ENCODE results near the gene FOXI1. TPM values are rescaled to one million over a fixed set of nuclear protein-coding genes. Genes with fewer than 3 reads are reported as not detected.

FOXI1 gene
- polyA plus RNA-seq, 2 of the 4 experiments (the other 2 are of a cell fraction) = not detected

DNA sequence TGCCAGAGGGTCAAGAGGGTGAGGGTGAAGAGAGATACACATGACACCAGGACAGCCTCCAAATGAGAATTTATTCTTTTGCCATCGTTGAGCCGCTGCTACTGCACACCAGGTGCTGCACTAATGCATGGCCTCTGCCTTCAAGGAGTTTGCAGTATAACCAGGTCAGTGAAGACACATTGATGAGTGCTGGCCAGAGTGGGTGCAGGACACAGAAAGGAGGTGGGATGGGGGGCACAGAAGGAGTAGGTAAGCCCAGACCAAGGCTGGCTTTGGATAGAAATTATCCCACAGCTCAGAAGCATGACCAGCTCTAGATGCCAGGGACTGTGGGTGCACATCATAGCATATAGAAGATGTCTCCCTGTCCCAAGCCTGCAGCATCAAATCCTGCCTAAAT lies 38.0 kb downstream of the FOXI1 start:
- Histone ChIP-seq H3K4me2 (no peak overlapping the region), H3K4me1 (0 out of 3 replicates have a peak, but pooled peaks cover 5% of the 10 kb centered on the region), H3K9me3 (no peaks in the 10 kb centered on the region), H3K4me3 (no peak overlapping the region), H3K27ac (no peak overlapping the region)
- no peak for ATAC-seq
- no peak for FAIRE-seq
- TF ChIP-seq, protein P1, sequence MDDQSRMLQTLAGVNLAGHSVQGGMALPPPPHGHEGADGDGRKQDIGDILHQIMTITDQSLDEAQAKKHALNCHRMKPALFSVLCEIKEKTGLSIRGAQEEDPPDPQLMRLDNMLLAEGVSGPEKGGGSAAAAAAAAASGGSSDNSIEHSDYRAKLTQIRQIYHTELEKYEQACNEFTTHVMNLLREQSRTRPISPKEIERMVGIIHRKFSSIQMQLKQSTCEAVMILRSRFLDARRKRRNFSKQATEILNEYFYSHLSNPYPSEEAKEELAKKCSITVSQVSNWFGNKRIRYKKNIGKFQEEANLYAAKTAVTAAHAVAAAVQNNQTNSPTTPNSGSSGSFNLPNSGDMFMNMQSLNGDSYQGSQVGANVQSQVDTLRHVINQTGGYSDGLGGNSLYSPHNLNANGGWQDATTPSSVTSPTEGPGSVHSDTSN (IDR thresholded peaks at IDR 0.05) = no peak
- no peak for TF ChIP-seq HOXA7 (CRISPR knock-in tag; IDR thresholded peaks at IDR 0.05)
- TF ChIP-seq MAFK (IDR thresholded peaks at IDR 0.05; ENCODE audit: partially characterized antibody) = no peak
- TF ChIP-seq, protein P2, sequence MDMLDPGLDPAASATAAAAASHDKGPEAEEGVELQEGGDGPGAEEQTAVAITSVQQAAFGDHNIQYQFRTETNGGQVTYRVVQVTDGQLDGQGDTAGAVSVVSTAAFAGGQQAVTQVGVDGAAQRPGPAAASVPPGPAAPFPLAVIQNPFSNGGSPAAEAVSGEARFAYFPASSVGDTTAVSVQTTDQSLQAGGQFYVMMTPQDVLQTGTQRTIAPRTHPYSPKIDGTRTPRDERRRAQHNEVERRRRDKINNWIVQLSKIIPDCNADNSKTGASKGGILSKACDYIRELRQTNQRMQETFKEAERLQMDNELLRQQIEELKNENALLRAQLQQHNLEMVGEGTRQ (IDR thresholded peaks at IDR 0.05) = no peak
- POLR2A ChIA-PET = no interaction called here
- CTCF ChIA-PET = interaction anchor here (1.0 to 1.7 kb wide), 4 partner anchors 13 to 43 kb away, joined by 3 to 13 read pairs (median 5); no protein-coding TSS in a partner anchor
- DNase-seq (ENCODE audit: low read depth in 1 of 2, low spot score in 1 of 2) = no peak
- WGBS (ENCODE audit: missing lambda C conversion rate) = 67% methylated on average over 2 of the region's 2 CpGs

DNA sequence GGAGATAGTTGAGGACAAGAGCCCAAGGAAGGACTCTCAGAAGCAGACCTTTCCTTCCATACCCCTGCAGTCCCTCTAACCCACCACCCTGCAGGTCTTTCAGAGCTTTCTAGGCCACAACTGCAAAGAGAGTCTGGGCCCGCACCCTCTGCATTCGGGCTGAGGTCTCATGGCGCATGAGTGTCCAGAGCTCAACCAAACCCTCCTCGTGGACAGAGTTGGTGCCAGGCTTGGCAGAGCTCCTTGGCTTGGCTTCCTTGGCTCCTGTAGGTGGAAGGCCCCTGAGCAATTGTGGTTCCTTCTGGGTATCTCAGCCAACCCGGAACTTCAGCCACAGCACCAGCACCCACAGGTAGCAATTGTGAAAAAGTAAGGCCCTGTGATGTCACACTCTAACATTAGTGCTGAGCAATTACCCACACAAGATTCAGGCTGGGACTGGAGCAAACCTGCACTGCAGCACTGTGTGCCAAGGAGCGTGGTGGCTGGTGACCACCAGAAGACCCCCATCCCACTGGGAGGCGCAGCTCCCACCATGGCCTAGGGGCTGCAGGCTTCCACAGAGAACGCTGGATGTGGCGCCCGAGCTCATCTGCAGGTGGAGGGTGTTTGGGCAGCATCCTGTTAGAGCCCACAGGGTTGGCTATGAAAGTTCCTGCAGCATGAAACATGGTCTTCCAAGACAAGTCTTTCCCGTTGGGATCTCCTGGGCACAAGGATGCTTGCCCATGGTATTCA lies 38.8 kb downstream of the FOXI1 start:
- ATAC-seq (no peak), FAIRE-seq (no peak), DNase-seq (ENCODE audit: low read depth in 1 of 2, low spot score in 1 of 2) (no peak)
- Histone ChIP-seq H3K9me3 (no peaks in the 10 kb centered on the region), H3K27ac (no peak overlapping the region; a peak in 1 of 6 replicates), H3K4me1 (0 out of 3 replicates have a peak, but pooled peaks cover 5% of the 10 kb centered on the region), H3K4me3 (no peak overlapping the region), H3K4me2 (no peak overlapping the region)
- ChIA-PET CTCF (interaction anchor here (1.0 to 1.7 kb wide), 5 partner anchors 12 to 74 kb away, joined by 3 to 13 read pairs (median 3); no protein-coding TSS in a partner anchor), POLR2A (no interaction called here)
- TF ChIP-seq, protein P2 (IDR thresholded peaks at IDR 0.05) = no peak
- TF ChIP-seq HEYL (CRISPR knock-in tag; IDR thresholded peaks at IDR 0.05) = no peak
- TF ChIP-seq RAD21 (conservative IDR thresholded peaks at IDR 0.05 in 1 of 2, IDR thresholded peaks at IDR 0.05 in 1 of 2) = no peak
- 85% methylated on average over 7 of the region's 11 CpGs for WGBS (ENCODE audit: missing lambda C conversion rate)

DNA sequence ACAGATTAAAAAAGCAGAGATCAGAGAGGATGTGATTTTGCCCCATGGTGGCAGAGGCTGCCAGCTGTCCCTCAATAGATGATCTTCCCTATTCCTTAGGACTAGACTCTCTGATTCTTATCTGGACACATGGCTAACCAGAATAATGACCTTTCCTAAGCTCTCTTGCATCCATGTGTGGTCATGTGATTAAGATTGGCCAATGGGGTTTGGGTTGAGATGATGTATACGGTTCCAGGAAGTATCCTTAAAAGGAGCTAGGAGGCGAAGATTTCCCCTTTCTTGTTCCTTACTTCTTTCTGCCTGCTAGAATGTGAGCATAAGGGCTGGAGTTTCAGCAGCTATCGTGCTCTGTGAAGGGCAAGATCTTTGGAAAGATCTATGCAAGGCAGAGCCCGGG lies 39.8 kb downstream of the FOXI1 start:
- 54% methylated on average over 4 of the region's 4 CpGs for WGBS (ENCODE audit: missing lambda C conversion rate)
- no peak for TF ChIP-seq HEYL (CRISPR knock-in tag; IDR thresholded peaks at IDR 0.05)
- TF ChIP-seq, protein P3, sequence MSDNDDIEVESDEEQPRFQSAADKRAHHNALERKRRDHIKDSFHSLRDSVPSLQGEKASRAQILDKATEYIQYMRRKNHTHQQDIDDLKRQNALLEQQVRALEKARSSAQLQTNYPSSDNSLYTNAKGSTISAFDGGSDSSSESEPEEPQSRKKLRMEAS (IDR thresholded peaks at IDR 0.05) = no peak
- TF ChIP-seq, protein P1 (IDR thresholded peaks at IDR 0.05) = no peak
- TF ChIP-seq, protein P2 (IDR thresholded peaks at IDR 0.05) = peak; percentile 12; the same call in 1 of the 2 replicates
- no peak for TF ChIP-seq ZSCAN20 (CRISPR knock-in tag; IDR thresholded peaks at IDR 0.05)
- TF ChIP-seq, protein P4, sequence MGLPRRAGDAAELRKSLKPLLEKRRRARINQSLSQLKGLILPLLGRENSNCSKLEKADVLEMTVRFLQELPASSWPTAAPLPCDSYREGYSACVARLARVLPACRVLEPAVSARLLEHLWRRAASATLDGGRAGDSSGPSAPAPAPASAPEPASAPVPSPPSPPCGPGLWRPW (IDR thresholded peaks at IDR 0.05) = no peak
- TF ChIP-seq, protein P5, sequence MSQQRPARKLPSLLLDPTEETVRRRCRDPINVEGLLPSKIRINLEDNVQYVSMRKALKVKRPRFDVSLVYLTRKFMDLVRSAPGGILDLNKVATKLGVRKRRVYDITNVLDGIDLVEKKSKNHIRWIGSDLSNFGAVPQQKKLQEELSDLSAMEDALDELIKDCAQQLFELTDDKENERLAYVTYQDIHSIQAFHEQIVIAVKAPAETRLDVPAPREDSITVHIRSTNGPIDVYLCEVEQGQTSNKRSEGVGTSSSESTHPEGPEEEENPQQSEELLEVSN (IDR thresholded peaks at IDR 0.05; ENCODE audit: borderline replicate concordance, low read depth) = no peak
- Histone ChIP-seq H3K4me1 (peaks cover under 1% of the 10 kb centered on the region; the same call in 2 of the 3 replicates), H3K27ac (0 out of 6 replicates have a peak overlapping the region, but pooled peaks of 1 of the 2 experiments have one; percentile 19), H3K9me3 (no peaks in the 10 kb centered on the region), H3K4me2 (no peak overlapping the region), H3K4me3 (no peak overlapping the region)
- ChIA-PET CTCF (interaction anchor here (0.6 to 1.2 kb wide), 5 partner anchors 23 to 75 kb away, joined by 3 to 5 read pairs (median 3); no protein-coding TSS in a partner anchor), POLR2A (no interaction called here)
- FAIRE-seq (peak; percentile 59), DNase-seq (ENCODE audit: low read depth in 1 of 2, low spot score in 1 of 2) (peak in 1 of 2 experiments; percentile 37), ATAC-seq (no peak)

All from A549 (cell line).